IMR-90 (cell line): ENCODE data around the gene TBX10.

Experiments used
- BHLHE40 ChIP-seq: fragments of 150-350 bp; IDR thresholded peaks from 2 replicates; pipeline ENCODE4 v1.6.1; 2016; ENCODE audit warnings: mild to moderate bottlenecking, low read depth, low read length
- CEBPB ChIP-seq: IDR thresholded peaks from 2 replicates; pipeline ENCODE4 v1.6.1; 2012; ENCODE audit warnings: low read depth, low read length, improper control_type of control experiment
- FOS ChIP-seq: fragments of 150-350 bp; IDR thresholded peaks from 2 replicates; pipeline ENCODE4 v1.6.1; 2016; ENCODE audit warnings: low read depth, low read length
- MAZ ChIP-seq: IDR thresholded peaks from 2 replicates; pipeline ENCODE4 v1.6.1; 2012; ENCODE audit warnings: low read depth, mild to moderate bottlenecking, low read length, improper control_type of control experiment, moderate library complexity, borderline replicate concordance
- NFE2L2 ChIP-seq: fragments of 150-350 bp; IDR thresholded peaks from 2 replicates; pipeline ENCODE4 v1.6.1; 2016; ENCODE audit warnings: low read depth, mild to moderate bottlenecking, low read length
- POLR2A ChIP-seq: IDR thresholded peaks from 2 replicates; pipeline ENCODE4 v1.6.1; 2012; ENCODE audit warnings: mild to moderate bottlenecking, low read depth, low read length
- SMC3 ChIP-seq: fragments of 150-350 bp; IDR thresholded peaks from 2 replicates; pipeline ENCODE4 v1.6.1; 2016; ENCODE audit warnings: low read depth, mild to moderate bottlenecking, antibody characterized with exemption, low read length, moderate library complexity
- TF ChIP-seq, protein P1 (sequence below): conservative IDR thresholded peaks from 2 replicates; pipeline ENCODE4 v1.5.1; 2012; ENCODE audit warnings: mild to moderate bottlenecking, low read depth, low read length, improper control_type of control experiment

DNA sequence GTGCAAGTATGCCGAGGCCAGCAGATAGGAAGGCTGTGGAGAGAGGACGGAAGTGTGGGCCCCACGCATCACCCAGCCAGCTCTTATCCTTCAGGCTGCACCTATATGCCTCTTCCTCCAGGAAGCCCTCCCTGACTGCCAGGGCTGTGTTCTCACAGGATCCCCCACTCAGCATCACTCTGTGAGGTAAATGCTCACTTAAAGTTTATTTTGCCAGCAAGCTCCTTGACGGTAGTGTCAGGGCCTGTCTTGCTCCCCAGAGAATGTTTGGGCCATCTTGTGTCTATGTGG lies 4.4 kb downstream of the TBX10 start:
- TF ChIP-seq, protein P1, sequence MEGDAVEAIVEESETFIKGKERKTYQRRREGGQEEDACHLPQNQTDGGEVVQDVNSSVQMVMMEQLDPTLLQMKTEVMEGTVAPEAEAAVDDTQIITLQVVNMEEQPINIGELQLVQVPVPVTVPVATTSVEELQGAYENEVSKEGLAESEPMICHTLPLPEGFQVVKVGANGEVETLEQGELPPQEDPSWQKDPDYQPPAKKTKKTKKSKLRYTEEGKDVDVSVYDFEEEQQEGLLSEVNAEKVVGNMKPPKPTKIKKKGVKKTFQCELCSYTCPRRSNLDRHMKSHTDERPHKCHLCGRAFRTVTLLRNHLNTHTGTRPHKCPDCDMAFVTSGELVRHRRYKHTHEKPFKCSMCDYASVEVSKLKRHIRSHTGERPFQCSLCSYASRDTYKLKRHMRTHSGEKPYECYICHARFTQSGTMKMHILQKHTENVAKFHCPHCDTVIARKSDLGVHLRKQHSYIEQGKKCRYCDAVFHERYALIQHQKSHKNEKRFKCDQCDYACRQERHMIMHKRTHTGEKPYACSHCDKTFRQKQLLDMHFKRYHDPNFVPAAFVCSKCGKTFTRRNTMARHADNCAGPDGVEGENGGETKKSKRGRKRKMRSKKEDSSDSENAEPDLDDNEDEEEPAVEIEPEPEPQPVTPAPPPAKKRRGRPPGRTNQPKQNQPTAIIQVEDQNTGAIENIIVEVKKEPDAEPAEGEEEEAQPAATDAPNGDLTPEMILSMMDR = no peak
- TF ChIP-seq NFE2L2 (no peak), BHLHE40 (no peak), SMC3 (no peak), CEBPB (no peak), POLR2A (no peak), MAZ (no peak), FOS (no peak)
